Skin of body (tissue), 2 donors: ENCODE results near the gene THSD8. TPM values are rescaled to one million over a fixed set of nuclear protein-coding genes. Genes with fewer than 3 reads are reported as not detected.
"Not testable (repeated sequence)": the region's sequence is repeated elsewhere in the genome, so short reads cannot be mapped to it uniquely, and the experiment has no call there.

ENCODE experiments used
- DNase-seq: peaks from one replicate; lab custom pipeline; 2025; lab: John Stamatoyannopoulos, UW
- total RNA-seq: library from RNA; depleted of rRNA; stranded (reverse); fragments of >200 nt; gene quantifications from one replicate; pipeline ENCODE4 v1.2.3, GENCODE V29; 2014

Gene THSD8
- total RNA-seq, 1 donor from 2014 or later: 0.39 TPM

DNA sequence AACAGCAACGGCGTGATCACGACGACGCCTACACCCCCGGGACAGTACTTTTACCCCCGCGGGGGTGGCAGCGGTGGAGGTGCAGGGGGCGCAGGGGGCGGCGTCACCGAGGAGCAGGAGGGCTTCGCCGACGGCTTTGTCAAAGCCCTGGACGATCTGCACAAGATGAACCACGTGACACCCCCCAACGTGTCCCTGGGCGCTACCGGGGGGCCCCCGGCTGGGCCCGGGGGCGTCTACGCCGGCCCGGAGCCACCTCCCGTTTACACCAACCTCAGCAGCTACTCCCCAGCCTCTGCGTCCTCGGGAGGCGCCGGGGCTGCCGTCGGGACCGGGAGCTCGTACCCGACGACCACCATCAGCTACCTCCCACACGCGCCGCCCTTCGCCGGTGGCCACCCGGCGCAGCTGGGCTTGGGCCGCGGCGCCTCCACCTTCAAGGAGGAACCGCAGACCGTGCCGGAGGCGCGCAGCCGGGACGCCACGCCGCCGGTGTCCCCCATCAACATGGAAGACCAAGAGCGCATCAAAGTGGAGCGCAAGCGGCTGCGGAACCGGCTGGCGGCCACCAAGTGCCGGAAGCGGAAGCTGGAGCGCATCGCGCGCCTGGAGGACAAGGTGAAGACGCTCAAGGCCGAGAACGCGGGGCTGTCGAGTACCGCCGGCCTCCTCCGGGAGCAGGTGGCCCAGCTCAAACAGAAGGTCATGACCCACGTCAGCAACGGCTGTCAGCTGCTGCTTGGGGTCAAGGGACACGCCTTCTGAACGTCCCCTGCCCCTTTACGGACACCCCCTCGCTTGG, 9.6 kb upstream of the THSD8 start:
- DNase-seq: peak; percentile 22

GRCh38 chr19:12792853-12793289, 9.0 kb upstream of the THSD8 start:
- DNase-seq: no peak

DNA sequence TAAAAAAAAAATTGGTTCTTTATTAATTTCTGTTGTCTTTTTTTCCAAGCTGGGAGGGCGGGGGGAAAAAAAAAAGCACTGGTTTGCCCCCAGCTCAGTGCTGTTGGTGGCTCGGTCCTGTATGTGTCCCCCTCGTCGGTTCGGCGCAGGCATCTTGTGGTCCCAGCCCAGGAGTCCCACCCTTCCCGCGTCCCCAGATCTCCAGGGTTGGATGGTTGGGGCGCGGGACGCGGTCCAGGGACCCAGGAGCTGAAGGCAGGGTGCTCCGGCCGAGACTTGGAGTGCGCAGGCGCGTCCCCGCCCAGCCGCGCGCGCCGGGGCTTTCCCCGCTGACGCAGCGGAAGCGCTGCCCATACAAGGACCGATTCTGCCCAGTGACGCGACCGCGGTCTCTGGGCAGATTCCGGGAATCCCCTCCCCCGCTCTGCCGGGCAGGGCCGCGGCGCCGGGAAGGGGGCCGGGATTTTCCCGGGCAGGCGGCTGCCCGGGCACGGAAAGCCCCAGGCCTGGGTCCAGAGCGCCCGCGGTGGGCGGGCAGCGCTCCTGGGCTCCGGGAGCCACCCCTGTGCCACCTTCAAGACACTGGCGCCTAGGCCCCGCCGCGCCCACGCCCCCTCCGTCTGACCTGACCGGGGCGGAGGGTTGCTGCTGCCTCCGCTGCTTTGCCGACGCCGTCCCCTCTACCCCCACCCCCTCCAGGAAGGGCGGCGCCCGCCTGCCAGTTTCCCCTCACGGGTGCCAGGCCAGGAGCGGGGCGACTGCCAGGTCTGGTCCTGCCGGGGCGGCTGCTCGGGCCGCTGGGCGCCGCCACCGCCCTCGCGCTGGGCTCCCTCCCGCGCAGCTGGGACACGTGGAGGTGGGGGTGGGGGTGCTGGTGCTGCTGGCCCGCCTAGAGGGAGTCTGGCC, 8.3 kb upstream of the THSD8 start:
- DNase-seq: peak; percentile 94

DNA sequence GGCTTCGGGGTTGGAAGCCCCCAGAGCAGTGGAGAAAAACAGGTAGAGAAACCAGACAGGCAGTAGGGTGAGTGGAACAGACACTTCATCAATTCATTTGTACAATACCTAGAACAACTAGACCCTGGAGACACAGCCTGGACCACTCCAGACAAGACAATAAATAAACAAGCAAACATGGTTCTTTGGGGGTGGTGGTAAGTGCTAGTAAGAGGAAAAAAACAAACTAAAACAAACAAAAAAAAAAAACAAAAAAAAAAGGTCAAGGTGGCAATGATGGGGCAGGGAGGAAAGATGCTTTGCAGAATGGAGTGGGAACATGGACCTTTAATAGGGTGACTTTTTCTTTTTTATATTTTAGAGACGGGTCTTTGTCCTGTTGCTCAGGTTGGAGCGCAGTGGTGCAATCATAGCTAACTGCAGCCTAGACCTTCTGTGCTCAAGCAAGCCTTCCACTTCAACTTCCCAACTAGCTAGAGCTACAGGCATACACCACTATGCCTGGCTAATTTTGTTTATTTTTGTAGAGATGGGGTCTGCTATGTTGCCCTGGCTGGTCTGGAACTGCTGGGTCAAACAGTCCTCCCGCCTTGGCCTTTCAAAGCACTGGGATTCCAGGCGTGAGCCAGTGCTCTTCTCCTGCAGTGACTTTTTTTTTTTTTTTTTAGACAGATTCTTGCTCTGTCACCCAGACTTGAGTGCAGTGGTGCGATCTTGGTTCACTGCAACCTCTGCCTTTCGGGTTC, 7.5 kb upstream of the THSD8 start:
- no peak for DNase-seq

GRCh38 chr19:12794971-12795381, 6.9 kb upstream of the THSD8 start:
- no peak for DNase-seq

DNA sequence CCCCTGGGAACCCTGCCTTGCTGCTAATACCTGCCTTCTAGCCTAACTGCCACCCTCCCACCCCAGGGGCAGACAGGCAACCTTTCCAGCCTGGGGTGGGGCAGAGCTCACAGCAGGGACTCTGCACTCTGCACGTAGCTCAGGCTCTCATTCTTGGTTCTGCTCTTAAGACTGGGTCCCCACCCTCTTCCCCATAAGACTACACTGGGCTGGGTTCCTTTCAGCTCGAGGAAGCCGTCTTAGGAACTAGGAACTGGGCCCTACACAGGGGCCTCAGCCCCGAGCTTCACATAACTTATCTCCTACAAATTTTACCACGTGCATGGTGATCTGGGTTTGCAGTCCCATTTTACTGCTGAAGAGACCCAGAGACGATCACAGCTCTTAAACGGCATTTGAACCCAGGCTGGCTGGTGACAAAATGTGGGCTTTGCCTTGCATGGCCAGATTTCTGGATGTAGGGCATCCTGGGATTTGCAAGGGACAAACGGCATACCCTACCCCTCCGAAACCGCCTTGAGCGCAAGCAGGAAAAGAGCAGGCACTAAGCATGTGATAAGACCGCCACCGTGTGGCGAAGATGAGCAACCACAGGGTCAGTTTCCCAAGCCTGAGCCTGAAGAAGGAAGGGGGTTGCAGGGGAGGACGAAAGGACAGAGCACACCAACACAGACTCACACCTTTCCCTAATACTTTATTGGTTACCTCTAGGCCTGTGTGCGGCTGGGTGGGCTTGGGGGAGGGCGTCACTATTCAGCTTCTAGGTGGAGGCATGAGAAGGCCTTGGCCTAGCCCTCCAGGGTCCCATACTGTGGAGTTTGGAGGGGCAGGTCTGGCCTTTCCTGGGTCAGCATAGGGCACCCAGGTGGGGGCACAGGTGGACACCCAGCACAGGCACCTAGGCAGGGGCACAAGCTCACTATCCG, 5.5 kb upstream of the THSD8 start:
- DNase-seq: peak; percentile 83

- no peak for DNase-seq
Observed at GRCh38 chr19:12797141-12797587, 4.7 kb upstream of the THSD8 start.

- not testable (repeated sequence) for DNase-seq
Observed at GRCh38 chr19:12797607-12798006, 4.3 kb upstream of the THSD8 start.

- no peak for DNase-seq
Observed at GRCh38 chr19:12799742-12800465, 2.0 kb upstream of the THSD8 start.

DNA sequence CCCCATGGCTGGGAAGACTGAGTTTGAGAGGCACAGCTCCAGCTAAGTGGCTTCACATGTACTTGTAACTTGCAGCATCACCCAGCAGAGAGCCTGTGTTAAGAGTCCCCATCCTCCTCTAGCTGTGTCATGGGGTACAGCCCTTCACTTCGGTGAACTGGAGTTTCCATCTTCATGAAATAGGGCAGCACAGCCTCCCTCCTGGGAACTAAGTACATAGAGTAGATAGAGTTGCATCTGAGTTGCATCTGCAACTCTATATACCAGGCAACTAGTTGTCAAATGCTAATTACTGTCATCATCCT, 1.5 kb upstream of the THSD8 start:
- DNase-seq: no peak

DNA sequence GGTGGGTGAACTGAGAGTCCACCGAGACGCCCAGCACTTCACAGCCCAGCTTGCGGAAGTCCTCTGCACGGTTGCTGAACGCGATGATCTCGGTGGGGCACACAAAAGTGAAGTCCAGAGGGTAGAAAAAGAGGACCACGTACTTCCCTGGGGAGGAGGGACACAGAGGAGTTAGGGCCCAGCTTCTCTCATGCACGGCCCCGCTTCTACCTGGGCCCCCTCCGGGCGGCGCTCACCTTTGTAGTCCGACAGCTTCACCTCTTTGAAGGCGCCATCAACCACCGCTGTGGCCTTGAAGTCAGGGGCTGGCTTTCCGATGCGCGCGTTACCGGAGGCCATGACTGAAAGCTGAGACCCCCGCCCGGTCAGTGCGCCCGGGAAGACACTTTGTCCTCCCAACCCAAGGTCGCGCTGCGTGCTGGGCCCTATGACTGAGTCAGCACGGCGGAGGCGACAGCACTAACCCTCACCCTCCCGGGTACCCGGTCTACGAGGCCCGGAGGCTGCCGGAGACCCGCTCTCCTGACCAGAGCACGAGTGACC, 875 bp upstream of the THSD8 start:
- DNase-seq: no peak

DNA sequence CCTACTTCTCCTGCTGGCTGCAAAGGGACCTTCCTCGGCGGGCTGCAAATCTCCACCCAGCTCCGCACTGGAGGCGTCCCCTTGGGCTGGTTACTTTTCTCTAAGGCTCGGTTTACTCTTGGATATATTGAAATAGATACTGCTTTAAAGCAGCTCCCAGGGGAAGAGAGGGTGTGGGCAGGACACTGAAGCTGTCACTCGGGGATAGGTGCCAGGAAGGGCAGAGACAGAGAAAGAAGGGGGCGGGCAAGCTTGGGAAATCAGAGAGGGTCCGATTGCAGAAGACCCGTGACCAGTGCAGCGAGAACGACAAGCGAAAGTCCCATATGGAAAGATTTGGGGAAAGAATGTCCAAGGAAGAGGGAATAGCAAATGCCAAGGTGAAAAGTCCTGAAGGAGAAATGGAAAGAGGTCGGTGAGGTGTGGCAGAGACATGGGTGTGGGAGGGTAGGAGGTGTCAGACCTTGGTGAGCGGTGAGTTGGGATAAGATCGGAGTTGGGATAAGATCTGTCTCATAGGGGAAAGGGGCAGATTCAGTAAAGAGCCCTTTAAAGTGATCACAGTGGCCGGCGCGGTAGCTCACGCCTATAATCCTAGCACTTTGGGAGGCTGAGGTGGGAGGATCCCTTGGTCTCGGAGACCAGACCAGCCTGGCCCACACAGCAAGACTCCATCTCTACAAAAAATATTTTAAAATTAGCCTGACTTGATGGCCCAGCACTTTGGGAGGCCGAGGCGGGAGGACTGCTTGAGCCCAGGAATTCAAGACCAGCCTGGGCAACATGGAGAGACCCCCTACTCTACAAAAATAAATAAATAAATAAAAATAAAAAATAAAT, 618 bp downstream of the THSD8 start:
- no peak for DNase-seq

DNA sequence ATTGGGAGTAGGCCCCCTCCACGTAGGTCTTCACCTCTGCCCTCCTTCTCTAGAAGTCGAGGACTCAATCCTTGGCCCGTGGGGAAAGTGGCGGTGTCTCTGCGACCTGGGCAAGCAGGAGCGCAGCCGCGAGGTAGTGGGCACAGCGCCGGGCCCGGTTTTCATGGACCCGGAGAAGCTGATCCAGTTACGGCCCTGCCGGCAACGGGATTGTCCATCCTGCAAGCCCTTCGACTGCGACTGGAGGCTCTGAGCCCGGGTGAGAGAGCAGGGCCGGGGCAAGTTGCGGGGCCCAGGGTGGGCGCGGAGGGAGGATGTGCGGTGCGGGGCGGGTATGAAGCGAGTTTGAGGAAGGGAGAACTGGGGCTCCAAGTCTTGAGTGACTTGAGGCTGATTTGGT, 2.2 kb downstream of the THSD8 start:
- no peak for DNase-seq

DNA sequence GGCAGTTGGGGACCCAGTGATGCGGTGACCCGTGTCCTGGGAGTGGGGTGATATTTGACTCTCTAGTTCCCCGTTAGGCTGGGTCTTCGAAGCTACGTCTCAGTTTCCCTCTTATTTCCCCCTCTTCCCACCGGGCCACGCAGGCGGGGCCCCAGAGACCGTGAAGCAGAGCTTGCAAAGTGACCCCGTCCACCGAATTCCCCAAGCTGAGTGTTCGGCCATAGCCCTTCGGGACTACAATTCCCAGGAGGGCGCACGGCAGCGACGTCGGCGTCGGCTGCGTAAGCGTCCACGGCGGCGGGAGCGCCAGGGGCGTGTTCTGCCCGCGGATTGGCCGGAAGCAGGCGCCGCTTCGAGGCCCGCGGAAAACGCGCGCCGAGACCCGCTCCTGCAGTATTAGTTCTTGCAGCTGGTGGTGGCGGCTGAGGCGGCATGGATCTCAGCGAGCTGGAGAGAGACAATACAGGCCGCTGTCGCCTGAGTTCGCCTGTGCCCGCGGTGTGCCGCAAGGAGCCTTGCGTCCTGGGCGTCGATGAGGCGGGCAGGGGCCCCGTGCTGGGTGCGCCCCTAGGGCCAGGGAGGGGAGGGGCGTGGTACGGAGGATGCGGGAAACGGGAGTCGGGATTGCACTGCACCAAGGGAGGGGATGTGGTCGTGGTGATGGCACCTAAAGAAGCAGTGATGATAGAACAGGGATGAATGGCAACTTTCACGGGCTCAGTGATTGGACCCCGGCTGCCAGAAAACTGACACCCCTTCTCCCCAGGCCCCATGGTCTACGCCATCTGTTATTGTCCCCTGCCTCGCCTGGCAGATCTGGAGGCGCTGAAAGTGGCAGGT, 4.6 kb downstream of the THSD8 start, which contains the start of gene RNASEH2A:
RNASEH2A (plus strand) TSS at position 343 of the 840 bp plus-strand sequence; CDS start at position 433, 90 bp downstream.
- DNase-seq: peak; percentile 88

DNA sequence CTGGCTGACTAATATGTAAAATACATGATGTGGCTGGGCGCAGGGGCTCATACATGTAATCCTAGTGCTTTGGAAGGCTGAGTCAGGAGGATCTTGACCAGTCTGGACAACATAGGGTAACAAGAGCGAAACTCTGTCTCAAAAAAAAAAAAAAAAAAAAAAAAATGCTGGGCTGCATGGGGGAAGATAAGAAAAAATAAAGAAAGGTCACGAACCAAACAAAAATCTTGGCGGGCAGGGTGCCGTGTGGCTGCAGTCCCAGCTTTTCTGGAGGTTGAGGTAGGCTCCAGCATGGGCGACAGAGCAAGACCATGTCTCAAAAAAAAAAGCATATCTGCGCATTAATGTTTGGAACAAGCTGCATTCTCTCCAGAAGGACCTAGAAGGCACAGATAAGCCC, 13.2 kb downstream of the THSD8 start:
- DNase-seq: no peak

DNA sequence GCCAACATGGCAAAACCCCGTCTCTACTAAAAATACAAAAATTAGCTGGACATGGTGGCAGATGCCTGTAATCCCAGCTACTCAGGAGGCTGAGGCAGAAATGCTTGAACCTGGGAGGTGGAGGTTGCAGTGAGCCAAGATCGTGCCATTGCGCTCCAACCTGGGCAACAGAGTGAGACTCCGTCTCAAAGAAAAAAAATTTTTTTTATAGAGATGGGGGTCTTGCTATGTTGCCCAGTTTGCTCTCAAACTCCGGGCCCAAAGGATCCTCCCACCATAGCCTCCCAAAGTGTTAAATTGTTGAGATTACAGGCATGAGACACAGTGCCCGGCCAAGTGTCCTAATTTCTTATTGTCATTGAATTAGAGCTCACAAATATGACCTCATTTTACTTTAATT, 15.3 kb downstream of the THSD8 start:
- DNase-seq: not testable (repeated sequence)

GRCh38 chr19:12817810-12818209, 15.9 kb downstream of the THSD8 start:
- DNase-seq: not testable (repeated sequence)

GRCh38 chr19:12821761-12822160, 19.9 kb downstream of the THSD8 start:
- DNase-seq: no peak
